GM12891 (cell line): ENCODE data around the gene FARS2.

Experiments
- POLR2A ChIP-seq: IDR thresholded peaks from 2 replicates; pipeline ENCODE4 v1.6.1; 2011; ENCODE audit warnings: low read depth, low read length, control low read depth
- POLR2AphosphoS5 ChIP-seq: IDR thresholded peaks from 2 replicates; pipeline ENCODE4 v1.6.1; 2011; ENCODE audit warnings: low read depth, low read length, control low read depth
- POU2F2 ChIP-seq: IDR thresholded peaks from 2 replicates; pipeline ENCODE4 v1.6.1; 2011; ENCODE audit warnings: low read depth, mild to moderate bottlenecking, control low read depth, low read length, moderate library complexity
- SPI1 ChIP-seq: IDR thresholded peaks from 2 replicates; pipeline ENCODE4 v1.6.1; 2011; ENCODE audit warnings: low read depth, low read length, control low read depth
- TAF1 ChIP-seq: IDR thresholded peaks from 2 replicates; pipeline ENCODE4 v1.6.1; 2011; ENCODE audit warnings: low read depth, low read length, control low read depth

GRCh38 chr6:5279891-5280338, 18.6 kb downstream of the FARS2 start:
- TF ChIP-seq POLR2A (no peak), POLR2AphosphoS5 (no peak), TAF1 (no peak), POU2F2 (no peak), SPI1 (no peak)
